Mucosa of rectum (tissue), 2 donors: ENCODE measurements around the gene IZUMO2.

Source experiments
- H3K27ac ChIP-seq, 2 donors: one replicate each; pipeline ENCODE4 v1.7.0; 2013; ENCODE audit warnings: inconsistent platforms in 2 of 2, low read depth in 2 of 2, low read length in 2 of 2
- H3K27me3 ChIP-seq, 2 donors: one replicate each; pipeline ENCODE4 v1.7.0; 2013; ENCODE audit warnings: low read length in 2 of 2; ENCODE audit not compliant: control insufficient read depth in 2 of 2, insufficient read depth in 2 of 2
- H3K36me3 ChIP-seq, 2 donors: one replicate each; pipeline ENCODE4 v1.7.0; 2013; ENCODE audit warnings: low read length in 2 of 2; ENCODE audit not compliant: control insufficient read depth in 2 of 2, insufficient read depth in 2 of 2
- H3K4me1 ChIP-seq, 2 donors: one replicate each; pipeline ENCODE4 v1.7.0; 2013; ENCODE audit warnings: low read length in 2 of 2, mild to moderate bottlenecking in 1 of 2; ENCODE audit not compliant: control insufficient read depth in 2 of 2, insufficient read depth in 2 of 2
- H3K4me3 ChIP-seq, 2 donors: one replicate each; pipeline ENCODE4 v1.7.0; 2013; ENCODE audit warnings: low read length in 2 of 2
- H3K9ac ChIP-seq, 2 donors: one replicate each; pipeline ENCODE4 v1.7.0; 2013; ENCODE audit warnings: low read length in 2 of 2, low read depth in 1 of 2, mild to moderate bottlenecking in 1 of 2
- H3K9me3 ChIP-seq, 2 donors: one replicate each; pipeline ENCODE4 v1.7.0; 2013; ENCODE audit warnings: low read length in 2 of 2; ENCODE audit not compliant: control insufficient read depth in 2 of 2
- donor health status: healthy.
- donor health status: Normal muscosa, but diverticular disease.

Gene IZUMO2

DNA sequence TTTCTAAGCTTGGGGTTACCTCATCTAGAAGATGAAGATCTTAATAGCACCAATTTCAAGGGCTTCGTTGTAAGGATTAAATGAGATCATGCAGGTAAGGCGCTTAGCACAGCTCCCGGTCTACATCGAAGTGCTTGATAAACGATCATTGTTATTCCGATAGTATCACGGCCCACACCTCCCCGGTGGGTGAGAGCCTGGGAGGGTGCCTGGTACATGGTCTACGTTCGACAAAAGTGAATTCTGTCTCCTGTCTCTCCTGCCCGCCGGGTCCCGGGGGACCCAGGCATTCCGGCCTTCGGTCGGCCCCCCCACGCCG lies 39.8 kb upstream of the IZUMO2 start:
- Histone ChIP-seq H3K4me3 (peak overlapping the region in 1 of 2 donors; percentile 16), H3K4me1 (peaks cover 20 to 35% of the 10 kb centered on the region in 2 donors), H3K36me3 (peaks cover 0 to 2% of the 10 kb centered on the region in 2 donors), H3K9me3 (no peaks in the 10 kb centered on the region), H3K9ac (no peak overlapping the region), H3K27me3 (peaks cover 3% of the 10 kb centered on the region in 2 donors), H3K27ac (peak overlapping the region in 1 of 2 donors; percentile 15)

- Histone ChIP-seq H3K27ac (no peak overlapping the region), H3K9me3 (no peaks in the 10 kb centered on the region), H3K36me3 (peaks cover 1 to 2% of the 10 kb centered on the region in 2 donors), H3K9ac (no peak overlapping the region), H3K4me3 (no peak overlapping the region), H3K27me3 (peaks cover 3% of the 10 kb centered on the region in 2 donors), H3K4me1 (peaks cover 17 to 36% of the 10 kb centered on the region in 2 donors)
Observed at GRCh38 chr19:50202386-50202785, 39.3 kb upstream of the IZUMO2 start.

DNA sequence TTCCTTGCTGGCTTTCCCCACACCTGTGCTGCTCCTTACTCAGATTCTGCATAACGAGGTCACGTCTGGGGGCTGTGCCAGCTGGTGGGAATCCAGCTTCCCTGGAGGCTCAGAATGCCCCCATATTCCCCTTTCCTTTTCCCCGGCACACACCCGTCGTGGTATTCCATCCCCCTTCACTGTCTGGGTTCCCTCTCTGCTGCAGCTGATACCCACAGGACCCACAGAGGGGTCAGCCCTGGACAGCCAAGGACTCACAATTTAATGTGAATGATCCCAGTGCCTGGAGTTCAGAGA lies 36.1 kb upstream of the IZUMO2 start:
- no peak overlapping the region for H3K9ac ChIP-seq
- no peak overlapping the region for H3K27ac ChIP-seq
- peaks cover 0 to 18% of the 10 kb centered on the region in 2 donors for H3K4me1 ChIP-seq
- no peaks in the 10 kb centered on the region for H3K9me3 ChIP-seq
- H3K36me3 ChIP-seq, result peaks cover 2 to 12% of the 10 kb centered on the region in 2 donors
- H3K4me3 ChIP-seq, result no peak overlapping the region
- peaks cover 2 to 3% of the 10 kb centered on the region in 2 donors for H3K27me3 ChIP-seq

DNA sequence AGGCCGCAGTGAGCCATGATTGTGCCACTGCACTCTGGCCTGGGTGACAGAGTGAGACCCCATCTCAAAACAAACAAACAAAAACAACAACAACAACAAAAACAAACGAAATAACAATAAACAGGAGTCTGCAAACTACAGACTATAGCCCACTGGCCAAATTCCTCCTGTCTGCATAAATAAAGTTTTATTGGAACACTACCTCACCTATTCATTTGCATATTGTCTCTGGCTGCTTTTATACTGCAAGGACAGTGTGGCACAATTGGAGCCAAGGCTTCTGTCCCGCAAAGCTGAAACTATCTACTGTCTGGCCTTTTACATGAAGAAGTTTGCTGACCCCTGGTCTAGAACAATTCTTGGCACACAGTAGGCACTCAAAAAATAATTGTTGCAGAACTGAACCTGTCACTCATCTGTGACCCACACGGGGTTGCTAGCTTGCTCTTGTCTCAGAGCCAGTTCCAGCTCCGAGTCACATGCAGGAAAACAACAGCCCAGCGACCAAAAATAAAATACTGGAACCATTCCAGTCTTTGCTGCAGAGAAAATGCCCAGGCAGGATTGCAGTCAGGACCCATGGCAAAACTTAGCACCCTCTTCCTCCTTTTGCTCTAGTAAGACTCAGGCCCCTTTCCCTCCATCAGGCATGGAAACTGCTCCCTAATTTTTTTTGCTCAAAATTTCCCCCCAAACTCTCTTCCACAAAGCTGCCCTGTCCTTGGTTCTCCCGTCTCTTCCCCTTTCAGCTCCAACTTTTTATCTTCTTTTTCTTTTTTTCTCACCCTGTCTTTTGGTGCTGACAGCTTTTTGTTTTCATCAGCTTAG lies 35.6 kb upstream of the IZUMO2 start:
- Histone ChIP-seq H3K36me3 (peaks cover 2 to 12% of the 10 kb centered on the region in 2 donors), H3K4me1 (peaks cover 0 to 13% of the 10 kb centered on the region in 2 donors), H3K9me3 (no peaks in the 10 kb centered on the region), H3K9ac (no peak overlapping the region), H3K4me3 (no peak overlapping the region), H3K27me3 (no peaks in the 10 kb centered on the region), H3K27ac (no peak overlapping the region)

GRCh38 chr19:50197348-50197747 lies 34.3 kb upstream of the IZUMO2 start:
- Histone ChIP-seq H3K4me1 (peaks cover 0 to 10% of the 10 kb centered on the region in 2 donors), H3K9me3 (no peaks in the 10 kb centered on the region), H3K27ac (no peak overlapping the region), H3K36me3 (peaks cover 2 to 15% of the 10 kb centered on the region in 2 donors), H3K27me3 (no peaks in the 10 kb centered on the region), H3K9ac (no peak overlapping the region), H3K4me3 (no peak overlapping the region)

- Histone ChIP-seq H3K27me3 (no peaks in the 10 kb centered on the region), H3K9me3 (no peaks in the 10 kb centered on the region), H3K4me3 (no peak overlapping the region), H3K36me3 (peaks cover 2 to 15% of the 10 kb centered on the region in 2 donors), H3K4me1 (peaks cover 6 to 16% of the 10 kb centered on the region in 2 donors), H3K27ac (no peak overlapping the region), H3K9ac (no peak overlapping the region)
Observed at GRCh38 chr19:50196322-50196932, 33.3 kb upstream of the IZUMO2 start.

DNA sequence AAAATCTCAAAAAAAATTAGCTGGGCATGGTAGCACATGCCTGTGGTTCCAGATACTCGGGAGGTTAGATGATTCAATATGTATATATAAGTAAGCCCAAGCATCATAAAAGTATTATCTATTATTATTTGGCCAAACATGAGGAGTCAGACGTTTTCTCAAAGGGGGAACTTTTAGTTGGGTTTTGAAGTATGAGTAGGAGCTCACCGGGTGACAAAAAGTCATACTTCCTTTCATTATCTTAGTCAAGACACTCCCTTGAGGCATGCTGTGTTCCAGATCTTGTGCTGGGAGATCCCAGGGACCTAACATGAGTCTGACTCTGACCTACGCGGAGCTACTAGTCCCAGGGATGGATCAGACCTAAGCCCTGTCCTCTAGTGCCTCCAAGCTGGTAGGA lies 32.1 kb upstream of the IZUMO2 start:
- H3K4me3 ChIP-seq, result no peak overlapping the region
- H3K36me3 ChIP-seq, result peaks cover 2 to 15% of the 10 kb centered on the region in 2 donors
- no peak overlapping the region for H3K27ac ChIP-seq
- H3K9ac ChIP-seq, result no peak overlapping the region
- no peaks in the 10 kb centered on the region for H3K9me3 ChIP-seq
- H3K27me3 ChIP-seq, result no peaks in the 10 kb centered on the region
- peaks cover 10 to 22% of the 10 kb centered on the region in 2 donors for H3K4me1 ChIP-seq

GRCh38 chr19:50192463-50193211 lies 29.6 kb upstream of the IZUMO2 start:
- H3K9me3 ChIP-seq, result no peaks in the 10 kb centered on the region
- H3K9ac ChIP-seq, result no peak overlapping the region
- no peak overlapping the region for H3K4me3 ChIP-seq
- peak overlapping the region in 1 of 2 donors; percentile 2 for H3K27ac ChIP-seq
- H3K36me3 ChIP-seq, result peaks cover 2 to 13% of the 10 kb centered on the region in 2 donors
- H3K27me3 ChIP-seq, result no peaks in the 10 kb centered on the region
- H3K4me1 ChIP-seq, result peaks cover 13 to 27% of the 10 kb centered on the region in 2 donors

DNA sequence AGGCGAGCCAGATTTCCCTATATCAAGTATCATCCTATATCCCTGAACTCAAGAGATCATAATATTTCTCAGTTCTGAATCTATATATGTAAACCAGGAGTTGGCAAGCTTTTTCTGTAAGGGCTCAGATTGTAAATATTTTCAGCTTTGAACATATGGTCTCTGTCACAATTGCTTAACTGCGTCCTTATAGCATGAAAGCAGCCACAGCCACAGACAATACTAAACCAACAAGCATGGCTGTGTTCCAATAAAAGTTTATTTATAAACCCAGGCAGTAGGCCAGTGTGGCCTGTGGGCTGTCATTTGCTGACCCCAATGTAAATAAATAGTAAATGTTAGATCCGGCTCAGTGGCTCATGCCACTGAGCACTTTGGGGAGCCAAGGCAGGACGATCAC lies 28.1 kb upstream of the IZUMO2 start:
- Histone ChIP-seq H3K4me1 (peaks cover 13 to 21% of the 10 kb centered on the region in 2 donors), H3K27ac (peak overlapping the region; percentile 98 to 99), H3K9me3 (no peaks in the 10 kb centered on the region), H3K4me3 (peak overlapping the region; percentile 46 to 56), H3K9ac (peak overlapping the region; percentile 24 to 71), H3K27me3 (no peaks in the 10 kb centered on the region), H3K36me3 (peaks cover 0 to 13% of the 10 kb centered on the region in 2 donors)

DNA sequence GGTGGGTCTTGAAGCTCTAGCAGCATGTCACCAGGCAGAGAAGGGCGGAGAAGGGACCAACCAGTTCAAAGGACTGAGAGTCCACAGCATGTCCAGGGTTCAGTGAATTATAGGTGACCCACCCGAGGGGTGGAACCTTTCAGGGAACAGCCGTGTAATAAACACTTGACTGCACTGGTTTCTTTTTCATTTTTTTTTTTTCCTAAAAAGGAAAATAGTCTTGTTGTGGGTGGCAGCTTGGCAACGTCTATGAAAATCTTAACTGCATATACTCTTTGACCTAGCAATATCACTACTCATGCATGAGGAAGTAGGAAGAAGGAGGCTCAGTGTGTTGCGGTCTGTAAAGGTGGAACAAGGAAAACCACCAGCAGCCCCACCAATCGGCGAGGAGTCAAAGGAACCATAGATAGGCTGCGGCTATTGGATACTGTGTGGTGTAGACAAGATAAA lies 27.4 kb upstream of the IZUMO2 start:
- no peaks in the 10 kb centered on the region for H3K27me3 ChIP-seq
- peak overlapping the region; percentile 92 to 95 for H3K9ac ChIP-seq
- H3K4me3 ChIP-seq, result peak overlapping the region; percentile 88 to 92
- H3K9me3 ChIP-seq, result no peaks in the 10 kb centered on the region
- H3K27ac ChIP-seq, result peak overlapping the region; percentile 98 to 99
- H3K36me3 ChIP-seq, result peaks cover 0 to 9% of the 10 kb centered on the region in 2 donors
- H3K4me1 ChIP-seq, result peaks cover 13 to 21% of the 10 kb centered on the region in 2 donors
